HCT116 (cell line): Measurements from ENCODE around the gene PPP1R12C. TPM values are rescaled to one million over a fixed set of nuclear protein-coding genes. Genes with fewer than 3 reads are reported as not detected.

Experiments
- ATAC-seq: fragments of 200-7000 bp; cut with Tn5 transposase; 2 replicates; pipeline ENCODE4 v1.9.1; 2020; ENCODE audit warnings: mild to moderate bottlenecking, moderate library complexity
- BruUV-seq: library from RNA; stranded (reverse); fragments of 400-500 nt; replicated peaks from 2 replicates; lab custom pipeline; 2021; lab: Mats Ljungman, UMichigan
- CTCF ChIA-PET: fragments of 300-600 bp; sonication (Branson Sonifier 250); formaldehyde crosslinking; loops from one replicate; lab custom pipeline; 2021; ENCODE audit warnings: antibody characterized with exemption; lab: Charles Lee
- POLR2A ChIA-PET: fragments of 300-600, 350-600 bp; sonication (Branson Sonifier 250); formaldehyde crosslinking; loops from one replicate; lab custom pipeline; 2021; ENCODE audit warnings: antibody characterized with exemption; lab: Charles Lee
- RAD21 ChIA-PET, 2 experiments: fragments of 300-600 bp; sonication (Branson Sonifier 250); formaldehyde crosslinking; loops; one replicate each; lab custom pipeline; 2023; ENCODE audit warnings: low total read pairs in 2 of 2; ENCODE audit not compliant: uncharacterized antibody in 2 of 2, unreplicated experiment in 2 of 2, low non-redundant PET in 1 of 2; lab: Charles Lee
- DNase-seq: peaks from one replicate; pipeline ENCODE4 v3.0.0-alpha.2; 2010; ENCODE audit warnings: low read depth, low spot score
- H2AFZ ChIP-seq: fragments of 200-600 bp; shearing (Covaris generic), sonication (generic); 2 replicates; pipeline ENCODE4 v1.6.1; 2017; ENCODE audit warnings: low read depth, mixed run types, mixed read lengths, antibody characterized with exemption, low read length; ENCODE audit not compliant: poor library complexity, severe bottlenecking
- H3K27ac ChIP-seq: 2 replicates; pipeline ENCODE4 v1.5.1; 2012; ENCODE audit warnings: low read depth, low read length
- H3K27me3 ChIP-seq: fragments of 200-600 bp; sonication (generic); 2 replicates; pipeline ENCODE4 v1.6.1; 2016; ENCODE audit warnings: mixed run types, low read length, mixed read lengths; ENCODE audit not compliant: insufficient read depth
- H3K36me3 ChIP-seq, 2 experiments: fragments of 200-500 bp in 1 of 2; fragments of 200-600 bp in 1 of 2; sonication (Bioruptor generic) in 1 of 2; sonication (generic) in 1 of 2; 2 replicates each; pipeline versions ENCODE4 v1.5.1 to v1.6.1; 2014 to 2016; ENCODE audit warnings: low read length in 2 of 2, inconsistent platforms in 1 of 2, mixed read lengths in 1 of 2, mixed run types in 1 of 2; ENCODE audit not compliant: insufficient read depth in 2 of 2, control insufficient read depth in 1 of 2
- H3K4me1 ChIP-seq, 2 experiments: fragments of 200-600 bp in 1 of 2; sonication (generic) in 1 of 2; 2 replicates each; pipeline versions ENCODE4 v1.5.1 to v1.6.1; 2012 to 2017; ENCODE audit warnings: low read length in 2 of 2, inconsistent platforms in 1 of 2, mild to moderate bottlenecking in 1 of 2, mixed read lengths in 1 of 2, mixed run types in 1 of 2, moderate library complexity in 1 of 2; ENCODE audit not compliant: insufficient read depth in 2 of 2, control insufficient read depth in 1 of 2
- H3K4me2 ChIP-seq: fragments of 200-600 bp; sonication (generic); 2 replicates; pipeline ENCODE4 v1.6.1; 2017; ENCODE audit warnings: mixed run types, low read length, mixed read lengths
- H3K4me3 ChIP-seq, 2 experiments: fragments of 200-600 bp in 1 of 2; sonication (generic) in 1 of 2; replicated peaks in 1 of 2; 2 replicates each; pipeline ENCODE4 v1.5.1; 2011 to 2016; ENCODE audit warnings: low read length in 2 of 2, control low read depth in 1 of 2, low read depth in 1 of 2, mild to moderate bottlenecking in 1 of 2, mixed read lengths in 1 of 2, mixed run types in 1 of 2
- H3K79me2 ChIP-seq: fragments of 200-600 bp; sonication (generic); 2 replicates; pipeline ENCODE4 v1.6.1; 2017; ENCODE audit warnings: mild to moderate bottlenecking, mixed run types, low read length, moderate library complexity, mixed read lengths; ENCODE audit not compliant: insufficient read depth
- H3K9ac ChIP-seq: fragments of 200-600 bp; sonication (generic); 2 replicates; pipeline ENCODE4 v1.6.1; 2016; ENCODE audit warnings: low read length, mixed read lengths
- H3K9me2 ChIP-seq: fragments of 200-600 bp; sonication (generic), shearing (Covaris generic); 2 replicates; pipeline ENCODE4 v1.6.1; 2017; ENCODE audit warnings: mixed run types, mild to moderate bottlenecking, moderate library complexity; ENCODE audit not compliant: insufficient read depth
- H3K9me3 ChIP-seq, 2 experiments: fragments of 200-500 bp in 1 of 2; fragments of 200-600 bp in 1 of 2; sonication (Bioruptor generic) in 1 of 2; sonication (generic) in 1 of 2; 2 replicates each; pipeline ENCODE4 v1.6.1; 2014 to 2017; ENCODE audit warnings: low read length in 2 of 2, mixed read lengths in 2 of 2, inconsistent platforms in 1 of 2, low read depth in 1 of 2, mild to moderate bottlenecking in 1 of 2, mixed run types in 1 of 2, moderate library complexity in 1 of 2; ENCODE audit not compliant: control insufficient read depth in 1 of 2, insufficient read depth in 1 of 2
- H4K20me1 ChIP-seq: fragments of 200-600 bp; sonication (generic), shearing (Covaris generic); 2 replicates; pipeline ENCODE4 v1.6.1; 2017; ENCODE audit warnings: mixed run types, mild to moderate bottlenecking, moderate library complexity; ENCODE audit not compliant: insufficient read depth
- ATF3 ChIP-seq: IDR thresholded peaks from 2 replicates; pipeline ENCODE4 v1.6.1; 2012
- CBX3 ChIP-seq: IDR thresholded peaks from 2 replicates; pipeline ENCODE4 v1.6.1; 2012; ENCODE audit warnings: low read depth
- CEBPB ChIP-seq: IDR thresholded peaks from 2 replicates; pipeline ENCODE4 v1.6.1; 2012; ENCODE audit warnings: low read depth
- ELF1 ChIP-seq: IDR thresholded peaks from 2 replicates; pipeline ENCODE4 v1.6.1; 2012; ENCODE audit warnings: low read depth, borderline replicate concordance
- EZH2phosphoT487 ChIP-seq: fragments of 200-600 bp; IDR thresholded peaks from 2 replicates; pipeline ENCODE4 v1.6.1; 2018; ENCODE audit warnings: antibody characterized with exemption, borderline replicate concordance
- FOSL1 ChIP-seq: IDR thresholded peaks from 2 replicates; pipeline ENCODE4 v1.6.1; 2012; ENCODE audit warnings: low read depth
- MAX ChIP-seq: IDR thresholded peaks from 2 replicates; pipeline ENCODE4 v1.6.1; 2012
- REST ChIP-seq: IDR thresholded peaks from 2 replicates; pipeline ENCODE4 v1.6.1; 2012; ENCODE audit warnings: low read depth
- SIN3A ChIP-seq: IDR thresholded peaks from 2 replicates; pipeline ENCODE4 v1.6.1; 2012; ENCODE audit warnings: low read depth
- SRF ChIP-seq: IDR thresholded peaks from 2 replicates; pipeline ENCODE4 v1.6.1; 2012; ENCODE audit warnings: low read depth
- TCF7L2 ChIP-seq: IDR thresholded peaks from 2 replicates; pipeline ENCODE4 v1.7.0; 2011; ENCODE audit warnings: borderline replicate concordance, inconsistent platforms; ENCODE audit not compliant: insufficient read depth, insufficient read length; ENCODE audit errors: extremely low read depth
- YY1 ChIP-seq: IDR thresholded peaks from 2 replicates; pipeline ENCODE4 v1.6.1; 2011; ENCODE audit warnings: low read length, low read depth, moderate library complexity, mild to moderate bottlenecking; ENCODE audit not compliant: insufficient replicate concordance; ENCODE audit errors: extremely low read depth
- ZFX ChIP-seq: fragments of 450-650 bp; IDR thresholded peaks from 2 replicates; pipeline ENCODE4 v1.6.1; 2017
- ZNF274 ChIP-seq: fragments of 200-500 bp; sonication (Bioruptor generic); IDR thresholded peaks from 2 replicates; pipeline ENCODE4 v1.6.1; 2014; ENCODE audit warnings: mild to moderate bottlenecking, low read depth, low read length, inconsistent platforms
- intact Hi-C: fragments of 100-400 bp; cut with micrococcal nuclease; formaldehyde crosslinking; loops from 2 replicates; pipeline ENCODE4 v1.10.0; 2022
- total RNA-seq: library from RNA; stranded (reverse); gene quantifications from one replicate; pipeline ENCODE4 v1.2.1, GENCODE V29; 2021; ENCODE audit not compliant: unreplicated experiment

PPP1R12C gene
- total RNA-seq, 1 experiment from 2014 or later = 83.2 TPM

GRCh38 chr19:55044286-55044685 is 73.2 kb downstream of the PPP1R12C start:
- RAD21 ChIA-PET = no interaction called here
- BruUV-seq = TSS peak; percentile 25
- TF ChIP-seq YY1 (no peak), ATF3 (no peak), FOSL1 (no peak), ZFX (no peak), CBX3 (no peak), REST (no peak), MAX (no peak), EZH2phosphoT487 (no peak), CEBPB (no peak), ELF1 (no peak), TCF7L2 (no peak), ZNF274 (no peak), SIN3A (no peak), SRF (no peak)
- Histone ChIP-seq H3K9ac (no peak overlapping the region), H3K9me3 (no peaks in the 10 kb centered on the region), H3K9me2 (no peaks in the 10 kb centered on the region), H3K4me3 (no peak overlapping the region), H4K20me1 (0 out of 2 replicates have a peak, but pooled peaks cover 3% of the 10 kb centered on the region), H3K27ac (no peak overlapping the region), H3K4me2 (no peak overlapping the region), H3K36me3 (peaks cover 33 to 34% of the 10 kb centered on the region in 2 experiments; a peak in 3 of 4 replicates), H2AFZ (no peak overlapping the region), H3K4me1 (no peaks in the 10 kb centered on the region), H3K79me2 (peaks cover 61% of the 10 kb centered on the region), H3K27me3 (no peaks in the 10 kb centered on the region)
- ATAC-seq = no peak
- CTCF ChIA-PET = interaction anchor here (1.1 kb wide), 1 partner anchor 44 kb away, joined by 3 read pairs; no protein-coding TSS in a partner anchor
- POLR2A ChIA-PET = interaction anchor here (1.0 kb wide), 1 partner anchor 15 kb away, joined by 3 read pairs; no protein-coding TSS in a partner anchor
- intact Hi-C loops = no loop called here
- DNase-seq = no peak
